Measurements from ENCODE around the gene PNPLA6. TPM values are rescaled to one million over a fixed set of nuclear protein-coding genes. Genes with fewer than 3 reads are reported as not detected.

PNPLA6 gene
- total RNA-seq, 1 experiment from 2014 or later, result 75.8 TPM

GRCh38 chr19:7582446-7582845, 46.9 kb downstream of the PNPLA6 start:
- Mint-ChIP-seq H3K4me1 (ENCODE audit: insufficient read depth, unreplicated experiment) (peaks cover 17% of the 10 kb centered on the region), H3K9me3 (ENCODE audit: unreplicated experiment) (no peaks in the 10 kb centered on the region), H3K36me3 (ENCODE audit: insufficient read depth, unreplicated experiment) (no peaks in the 10 kb centered on the region), H3K27me3 (ENCODE audit: insufficient read depth, unreplicated experiment) (peaks cover 25% of the 10 kb centered on the region), H3K4me3 (ENCODE audit: unreplicated experiment) (no peak overlapping the region), H3K27ac (ENCODE audit: low read depth, unreplicated experiment) (no peak overlapping the region)
- intact Hi-C loops (cut with micrococcal nuclease), result no loop called here
- peak; percentile 53 for DNase-seq (ENCODE audit: unreplicated experiment)
- BruUV-seq (replicated peaks), result no TSS peak
- ChIA-PET POLR2A (no interaction called here), CTCF (interaction anchor here (0.6 to 2.7 kb wide), 2 partner anchors 14 to 182 kb away, joined by 3 to 14 read pairs; no protein-coding TSS in a partner anchor)
- TF ChIP-seq, protein P1, sequence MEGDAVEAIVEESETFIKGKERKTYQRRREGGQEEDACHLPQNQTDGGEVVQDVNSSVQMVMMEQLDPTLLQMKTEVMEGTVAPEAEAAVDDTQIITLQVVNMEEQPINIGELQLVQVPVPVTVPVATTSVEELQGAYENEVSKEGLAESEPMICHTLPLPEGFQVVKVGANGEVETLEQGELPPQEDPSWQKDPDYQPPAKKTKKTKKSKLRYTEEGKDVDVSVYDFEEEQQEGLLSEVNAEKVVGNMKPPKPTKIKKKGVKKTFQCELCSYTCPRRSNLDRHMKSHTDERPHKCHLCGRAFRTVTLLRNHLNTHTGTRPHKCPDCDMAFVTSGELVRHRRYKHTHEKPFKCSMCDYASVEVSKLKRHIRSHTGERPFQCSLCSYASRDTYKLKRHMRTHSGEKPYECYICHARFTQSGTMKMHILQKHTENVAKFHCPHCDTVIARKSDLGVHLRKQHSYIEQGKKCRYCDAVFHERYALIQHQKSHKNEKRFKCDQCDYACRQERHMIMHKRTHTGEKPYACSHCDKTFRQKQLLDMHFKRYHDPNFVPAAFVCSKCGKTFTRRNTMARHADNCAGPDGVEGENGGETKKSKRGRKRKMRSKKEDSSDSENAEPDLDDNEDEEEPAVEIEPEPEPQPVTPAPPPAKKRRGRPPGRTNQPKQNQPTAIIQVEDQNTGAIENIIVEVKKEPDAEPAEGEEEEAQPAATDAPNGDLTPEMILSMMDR (IDR thresholded peaks at IDR 0.05; ENCODE audit: unreplicated experiment), result no peak

DNA sequence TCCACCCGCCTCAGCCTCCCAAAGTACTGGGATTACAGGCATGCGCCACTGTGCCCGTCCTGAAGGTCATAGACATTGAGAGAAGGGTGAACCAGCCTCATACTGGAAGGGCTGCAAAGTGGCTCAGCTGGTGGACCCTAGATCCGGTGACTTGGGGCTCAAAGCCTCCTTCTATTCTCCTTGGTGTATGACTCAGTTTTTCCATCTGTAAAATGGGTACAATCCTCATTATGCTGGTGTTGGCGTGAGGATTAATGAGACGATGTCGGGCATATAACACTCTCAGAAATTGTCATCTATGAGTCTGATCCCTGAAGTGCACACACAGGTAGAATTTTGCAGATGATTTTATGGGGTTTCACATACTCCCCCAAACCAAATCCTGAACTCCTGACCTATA, 54.3 kb downstream of the PNPLA6 start:
- BruUV-seq (replicated peaks), result no TSS peak
- DNase-seq (ENCODE audit: unreplicated experiment), result no peak
- Mint-ChIP-seq H3K4me3 (ENCODE audit: unreplicated experiment) (no peak overlapping the region), H3K36me3 (ENCODE audit: insufficient read depth, unreplicated experiment) (no peaks in the 10 kb centered on the region), H3K27ac (ENCODE audit: low read depth, unreplicated experiment) (no peak overlapping the region), H3K27me3 (ENCODE audit: insufficient read depth, unreplicated experiment) (no peaks in the 10 kb centered on the region), H3K4me1 (ENCODE audit: insufficient read depth, unreplicated experiment) (peaks cover 6% of the 10 kb centered on the region), H3K9me3 (ENCODE audit: unreplicated experiment) (no peaks in the 10 kb centered on the region)
- intact Hi-C loops (cut with micrococcal nuclease), result no loop called here
- ChIA-PET CTCF (interaction anchor here (1.6 kb wide), 1 partner anchor 21 kb away, joined by 7 read pairs; no protein-coding TSS in a partner anchor), POLR2A (interaction anchor here (0.5 to 2.4 kb wide), 2 partner anchors 19 kb away, joined by 3 to 6 read pairs; no protein-coding TSS in a partner anchor)
- TF ChIP-seq, protein P1 (IDR thresholded peaks at IDR 0.05; ENCODE audit: unreplicated experiment), result no peak

GRCh38 chr19:7590256-7590655, 54.7 kb downstream of the PNPLA6 start:
- ChIA-PET CTCF (interaction anchor here (1.6 kb wide), 1 partner anchor 22 kb away, joined by 7 read pairs; no protein-coding TSS in a partner anchor), POLR2A (interaction anchor here (0.5 kb wide), 1 partner anchor 19 kb away, joined by 3 read pairs; no protein-coding TSS in a partner anchor)
- no peaks in the 10 kb centered on the region for H3K27me3 Mint-ChIP-seq (ENCODE audit: insufficient read depth, unreplicated experiment)
- peaks cover 9% of the 10 kb centered on the region for H3K4me1 Mint-ChIP-seq (ENCODE audit: insufficient read depth, unreplicated experiment)
- no peaks in the 10 kb centered on the region for H3K36me3 Mint-ChIP-seq (ENCODE audit: insufficient read depth, unreplicated experiment)
- intact Hi-C loops (cut with micrococcal nuclease), result no loop called here
- H3K4me3 Mint-ChIP-seq (ENCODE audit: unreplicated experiment), result no peak overlapping the region
- TF ChIP-seq, protein P1 (IDR thresholded peaks at IDR 0.05; ENCODE audit: unreplicated experiment), result no peak
- H3K27ac Mint-ChIP-seq (ENCODE audit: low read depth, unreplicated experiment), result no peak overlapping the region
- no TSS peak for BruUV-seq (replicated peaks)
- no peaks in the 10 kb centered on the region for H3K9me3 Mint-ChIP-seq (ENCODE audit: unreplicated experiment)
- no peak for DNase-seq (ENCODE audit: unreplicated experiment)

GRCh38 chr19:7595466-7596133, 60.1 kb downstream of the PNPLA6 start, which contains the start of gene CAMSAP3:
CAMSAP3 (plus strand) TSS chr19:7595863; CDS start chr19:7596003, 140 bp downstream.
- Mint-ChIP-seq H3K9me3 (ENCODE audit: unreplicated experiment) (no peaks in the 10 kb centered on the region), H3K4me1 (ENCODE audit: insufficient read depth, unreplicated experiment) (peaks cover 5% of the 10 kb centered on the region), H3K27me3 (ENCODE audit: insufficient read depth, unreplicated experiment) (no peaks in the 10 kb centered on the region), H3K36me3 (ENCODE audit: insufficient read depth, unreplicated experiment) (no peaks in the 10 kb centered on the region), H3K4me3 (ENCODE audit: unreplicated experiment) (peak within 1 kb of the TSS; percentile 71), H3K27ac (ENCODE audit: low read depth, unreplicated experiment) (no peak within 1 kb of the TSS)
- no TSS peak for BruUV-seq (replicated peaks)
- TF ChIP-seq, protein P1 (IDR thresholded peaks at IDR 0.05; ENCODE audit: unreplicated experiment), result no peak
- intact Hi-C loops (cut with micrococcal nuclease), result no loop called here
- ChIA-PET CTCF (interaction anchor here (0.9 to 4.1 kb wide), 3 partner anchors 23 to 85 kb away, joined by 3 to 35 read pairs (median 5); partner anchors contain the start of gene TRAPPC5), POLR2A (interaction anchor here (2.8 kb wide), 1 partner anchor 27 kb away, joined by 18 read pairs; no protein-coding TSS in a partner anchor)
- DNase-seq (ENCODE audit: unreplicated experiment), result peak; percentile 36

Data from MCF 10A (cell line).